Measurements from ENCODE around the gene NUMB.
"Not testable (repeated sequence)": the region's sequence is repeated elsewhere in the genome, so short reads cannot be mapped to it uniquely, and the experiment has no call there.

The NUMB gene

DNA sequence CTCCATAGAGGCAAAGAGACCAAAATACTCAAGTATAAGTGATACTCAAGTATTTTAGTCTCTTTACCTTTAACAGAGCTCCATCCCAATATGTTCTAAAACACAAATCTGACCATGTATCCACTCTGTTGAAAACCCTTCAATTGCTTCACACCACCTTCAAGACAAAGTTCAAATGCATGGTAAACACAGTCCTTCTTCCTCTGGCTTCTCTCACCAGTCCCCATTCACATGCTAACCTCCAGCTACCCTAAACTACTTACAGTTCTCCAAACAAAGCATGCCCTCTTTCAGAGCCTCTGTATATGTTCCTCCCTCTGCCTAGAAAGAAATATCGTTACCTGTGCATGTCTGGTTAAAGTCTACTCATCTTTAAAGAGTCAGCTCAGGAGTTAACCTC, 100.2 kb downstream of the NUMB start:
- DNase-seq (ENCODE audit: low spot score): no peak
- ChIA-PET CTCF (interaction anchor here (0.6 to 0.9 kb wide), 3 partner anchors 114 to 281 kb away, joined by 4 to 10 read pairs (median 6); no protein-coding TSS in a partner anchor), POLR2A (ENCODE audit: low non-redundant PET) (no interaction called here)
- no peak overlapping the region for H3K27ac ChIP-seq
- TF ChIP-seq, protein P1, sequence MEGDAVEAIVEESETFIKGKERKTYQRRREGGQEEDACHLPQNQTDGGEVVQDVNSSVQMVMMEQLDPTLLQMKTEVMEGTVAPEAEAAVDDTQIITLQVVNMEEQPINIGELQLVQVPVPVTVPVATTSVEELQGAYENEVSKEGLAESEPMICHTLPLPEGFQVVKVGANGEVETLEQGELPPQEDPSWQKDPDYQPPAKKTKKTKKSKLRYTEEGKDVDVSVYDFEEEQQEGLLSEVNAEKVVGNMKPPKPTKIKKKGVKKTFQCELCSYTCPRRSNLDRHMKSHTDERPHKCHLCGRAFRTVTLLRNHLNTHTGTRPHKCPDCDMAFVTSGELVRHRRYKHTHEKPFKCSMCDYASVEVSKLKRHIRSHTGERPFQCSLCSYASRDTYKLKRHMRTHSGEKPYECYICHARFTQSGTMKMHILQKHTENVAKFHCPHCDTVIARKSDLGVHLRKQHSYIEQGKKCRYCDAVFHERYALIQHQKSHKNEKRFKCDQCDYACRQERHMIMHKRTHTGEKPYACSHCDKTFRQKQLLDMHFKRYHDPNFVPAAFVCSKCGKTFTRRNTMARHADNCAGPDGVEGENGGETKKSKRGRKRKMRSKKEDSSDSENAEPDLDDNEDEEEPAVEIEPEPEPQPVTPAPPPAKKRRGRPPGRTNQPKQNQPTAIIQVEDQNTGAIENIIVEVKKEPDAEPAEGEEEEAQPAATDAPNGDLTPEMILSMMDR (conservative IDR thresholded peaks at IDR 0.05; ENCODE audit: low read depth): no peak

DNA sequence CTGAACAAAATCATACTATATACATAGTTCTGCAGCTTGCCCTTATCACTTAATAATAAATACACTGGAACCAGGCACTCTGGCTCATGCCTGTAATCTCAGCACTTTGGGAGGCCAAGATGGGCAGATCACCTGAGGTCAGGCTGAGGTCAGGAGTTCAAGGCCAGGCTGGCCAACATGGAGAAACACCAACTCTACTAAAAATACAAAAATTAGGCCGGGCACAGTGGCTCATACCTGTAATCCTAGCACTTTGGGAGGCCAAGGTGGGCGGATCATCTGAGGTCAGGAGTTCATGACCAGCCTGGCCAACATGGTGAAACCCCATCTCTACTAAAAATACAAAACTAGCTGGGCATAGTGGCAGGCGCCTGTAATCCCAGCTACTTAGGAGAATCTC, 109.3 kb downstream of the NUMB start:
- POLR2A ChIA-PET (ENCODE audit: low non-redundant PET); DNase-seq (ENCODE audit: low spot score); H3K27ac ChIP-seq; CTCF ChIA-PET: not testable (repeated sequence)

DNA sequence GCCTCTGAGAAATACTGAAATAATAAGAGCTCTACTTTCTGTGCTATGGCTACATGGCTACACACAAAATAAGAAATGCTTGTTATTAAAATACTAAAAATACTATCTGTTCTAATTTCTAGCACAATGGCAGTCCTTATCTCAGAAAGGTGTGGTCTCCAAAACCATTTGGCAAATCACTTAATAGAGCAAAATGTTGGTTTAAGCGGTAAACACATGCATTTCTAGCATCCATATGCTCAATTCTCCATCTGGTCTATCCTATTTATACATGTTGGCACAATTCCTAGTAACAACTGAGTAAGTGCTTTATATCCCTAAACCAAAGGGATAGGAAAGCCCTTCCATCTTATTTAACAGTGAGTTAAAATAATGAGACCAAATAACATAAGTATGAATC, 114.0 kb downstream of the NUMB start:
- no peak overlapping the region for H3K27ac ChIP-seq
- POLR2A ChIA-PET (ENCODE audit: low non-redundant PET): no interaction called here
- TF ChIP-seq, protein P1 (conservative IDR thresholded peaks at IDR 0.05; ENCODE audit: low read depth): no peak
- no peak for DNase-seq (ENCODE audit: low spot score)
- CTCF ChIA-PET: interaction anchor here (1.5 to 1.7 kb wide), 2 partner anchors 24 to 49 kb away, joined by 4 to 7 read pairs; no protein-coding TSS in a partner anchor

DNA sequence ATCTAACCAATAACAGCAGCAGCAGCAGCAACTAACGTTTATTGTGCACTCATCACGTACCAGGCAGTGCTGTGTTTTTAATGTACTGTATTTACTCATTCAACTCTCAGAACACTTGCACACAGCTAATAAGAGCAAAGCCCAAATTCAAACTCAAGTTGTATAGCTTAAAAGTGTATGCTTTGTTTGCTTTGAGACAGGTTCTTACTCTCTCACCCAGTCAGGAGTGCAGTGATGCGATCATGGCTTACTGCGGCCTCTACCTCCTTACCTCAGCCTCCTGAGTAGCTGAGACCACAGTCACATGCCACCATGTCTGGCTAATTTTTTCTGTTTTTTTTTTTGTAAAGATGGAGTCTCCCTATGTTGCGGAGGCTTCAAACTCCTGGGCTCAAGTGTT, 115.7 kb downstream of the NUMB start:
- no peak overlapping the region for H3K27ac ChIP-seq
- TF ChIP-seq, protein P1 (conservative IDR thresholded peaks at IDR 0.05; ENCODE audit: low read depth): no peak
- no peak for DNase-seq (ENCODE audit: low spot score)
- POLR2A ChIA-PET (ENCODE audit: low non-redundant PET): no interaction called here
- CTCF ChIA-PET: interaction anchor here (0.5 kb wide), 1 partner anchor 10 kb away, joined by 3 read pairs; no protein-coding TSS in a partner anchor

DNA sequence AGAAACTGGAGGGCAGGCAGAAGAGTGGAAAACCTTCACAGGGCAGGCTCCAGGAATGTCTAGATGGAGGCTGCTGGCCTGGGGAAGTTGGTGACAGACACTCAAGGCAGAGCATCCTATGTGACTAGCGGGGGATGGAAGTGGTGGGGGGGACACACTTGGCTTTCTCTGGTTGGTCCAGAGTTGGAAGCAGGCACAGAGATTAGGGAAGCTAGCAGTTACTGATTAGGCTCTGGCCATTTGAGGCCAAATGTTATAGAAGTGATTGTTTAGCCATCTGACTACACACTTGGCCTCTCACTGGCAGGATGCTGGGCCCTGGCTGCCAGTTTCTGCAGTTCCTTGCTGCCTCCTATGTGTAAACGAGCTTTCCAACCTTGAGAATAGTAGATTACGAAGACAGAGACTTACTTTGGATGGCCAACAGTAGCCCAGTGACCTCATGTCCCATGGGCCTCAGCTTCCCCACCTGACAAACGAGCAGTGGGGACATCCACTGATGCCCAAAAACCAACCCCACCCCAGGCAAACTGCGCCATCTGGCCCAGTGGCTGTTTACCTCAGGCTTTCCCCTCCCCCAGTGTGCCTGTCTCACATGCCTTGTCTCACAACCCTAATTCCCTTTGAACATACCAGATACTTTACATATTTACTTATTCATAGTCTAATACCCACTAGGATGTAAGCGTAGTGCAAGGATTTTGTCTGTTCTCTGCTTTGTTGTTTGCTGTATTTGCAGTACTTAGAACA, 118.3 kb downstream of the NUMB start:
- no peak for DNase-seq (ENCODE audit: low spot score)
- CTCF ChIA-PET: no interaction called here
- POLR2A ChIA-PET (ENCODE audit: low non-redundant PET): interaction anchor here (0.6 kb wide), 1 partner anchor 147 kb away, joined by 9 read pairs; no protein-coding TSS in a partner anchor
- TF ChIP-seq, protein P1 (conservative IDR thresholded peaks at IDR 0.05; ENCODE audit: low read depth): no peak
- no peak overlapping the region for H3K27ac ChIP-seq

DNA sequence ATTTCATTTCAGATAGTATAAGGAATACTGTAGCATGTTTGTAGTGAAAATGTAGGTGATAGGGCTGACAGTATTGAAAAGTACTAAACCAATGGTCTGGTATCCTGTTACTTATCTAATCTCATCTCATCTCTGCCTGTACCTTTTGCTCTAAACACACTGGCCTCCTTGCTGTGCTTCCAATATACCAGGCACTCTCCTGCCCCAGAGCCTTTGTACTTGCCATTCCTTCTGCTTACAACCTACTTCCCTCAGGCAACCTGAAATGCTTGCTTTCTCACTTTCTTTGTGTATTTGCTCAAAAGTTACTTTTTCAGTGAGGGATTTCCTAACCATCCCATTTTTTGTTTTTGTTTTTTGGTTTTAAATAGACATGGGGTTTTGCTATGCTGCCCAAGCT, 119.1 kb downstream of the NUMB start:
- CTCF ChIA-PET: interaction anchor here (0.6 kb wide), 1 partner anchor 161 kb away, joined by 4 read pairs; no protein-coding TSS in a partner anchor
- TF ChIP-seq, protein P1 (conservative IDR thresholded peaks at IDR 0.05; ENCODE audit: low read depth): no peak
- POLR2A ChIA-PET (ENCODE audit: low non-redundant PET): interaction anchor here (0.6 kb wide), 1 partner anchor 146 kb away, joined by 9 read pairs; no protein-coding TSS in a partner anchor

DNA sequence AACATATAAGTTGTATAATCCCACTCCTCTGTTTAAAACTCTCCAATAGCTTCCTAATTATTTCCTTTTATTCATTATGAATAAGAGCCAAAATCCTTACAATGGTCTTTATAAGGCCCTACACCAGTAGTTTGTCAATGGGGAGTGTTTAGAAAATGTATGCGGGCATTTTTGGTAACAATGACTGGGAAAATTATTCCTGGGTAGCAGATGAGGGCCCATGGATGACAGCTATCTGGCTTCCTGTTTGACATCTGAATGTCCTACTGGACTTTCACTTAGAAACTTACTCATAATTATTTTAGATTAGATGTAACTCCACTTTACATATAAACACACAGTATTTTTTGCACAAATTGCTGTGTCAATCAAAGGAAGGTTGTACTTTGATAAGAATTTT, 119.8 kb downstream of the NUMB start:
- ChIA-PET CTCF (no interaction called here), POLR2A (ENCODE audit: low non-redundant PET) (no interaction called here)
- TF ChIP-seq, protein P1 (conservative IDR thresholded peaks at IDR 0.05; ENCODE audit: low read depth): no peak
- no peak overlapping the region for H3K27ac ChIP-seq
- DNase-seq (ENCODE audit: low spot score): no peak

More for the DNA sequence above, 119.1 kb downstream of the NUMB start:
- DNase-seq (ENCODE audit: low spot score): no peak
- H3K27ac ChIP-seq: no peak overlapping the region
